ENCODE results near the gene CYTH3. TPM values are rescaled to one million over a fixed set of nuclear protein-coding genes. Genes with fewer than 3 reads are reported as not detected.

Gene CYTH3
- total RNA-seq, 2 donors from 2014 or later = 26.4 to 30.2 TPM

- ATAC-seq (peak; percentile 64 to 88), DNase-seq (peak; percentile 63)
- intact Hi-C loops (cut with DNase I) = no loop called here
Observed at GRCh38 chr7:6178298-6179029, 94.0 kb downstream of the CYTH3 start.

- intact Hi-C loops (cut with DNase I) = no loop called here
- ATAC-seq (peak in 1 of 2 donors; percentile 8), DNase-seq (no peak)
Observed at GRCh38 chr7:6175645-6176044, 96.8 kb downstream of the CYTH3 start.

GRCh38 chr7:6172910-6173295, 99.5 kb downstream of the CYTH3 start:
- intact Hi-C loops (cut with DNase I) = no loop called here
- no peak for DNase-seq
- ATAC-seq = peak; percentile 10 to 17

- DNase-seq (no peak), ATAC-seq (peak in 1 of 2 donors; percentile 9)
- intact Hi-C loops (cut with DNase I) = no loop called here
Observed at GRCh38 chr7:6172224-6172909, 100.1 kb downstream of the CYTH3 start.

- ATAC-seq (no peak), DNase-seq (no peak)
- intact Hi-C loops (cut with DNase I) = no loop called here
Observed at GRCh38 chr7:6171532-6172223, 100.7 kb downstream of the CYTH3 start.

GRCh38 chr7:6170571-6171531, 101.6 kb downstream of the CYTH3 start:
- intact Hi-C loops (cut with DNase I) = no loop called here
- ATAC-seq (no peak), DNase-seq (no peak)

GRCh38 chr7:6169805-6170520, 102.5 kb downstream of the CYTH3 start:
- no peak for DNase-seq
- intact Hi-C loops (cut with DNase I) = no loop called here
- no peak for ATAC-seq

- no peak for DNase-seq
- ATAC-seq = no peak
- intact Hi-C loops (cut with DNase I) = no loop called here
Observed at GRCh38 chr7:6168477-6168868, 104.0 kb downstream of the CYTH3 start.

GRCh38 chr7:6167587-6168476, 104.6 kb downstream of the CYTH3 start:
- intact Hi-C loops (cut with DNase I) = no loop called here
- DNase-seq (no peak), ATAC-seq (no peak)

- ATAC-seq (peak; percentile 62 to 75), DNase-seq (no peak)
- intact Hi-C loops (cut with DNase I) = no loop called here
Observed at GRCh38 chr7:6167004-6167551, 105.3 kb downstream of the CYTH3 start.

- ATAC-seq (no peak), DNase-seq (no peak)
- intact Hi-C loops (cut with DNase I) = no loop called here
Observed at GRCh38 chr7:6166443-6166891, 106.0 kb downstream of the CYTH3 start.

GRCh38 chr7:6165521-6166320, 106.7 kb downstream of the CYTH3 start:
- no peak for ATAC-seq
- intact Hi-C loops (cut with DNase I) = no loop called here

GRCh38 chr7:6165075-6165474, 107.3 kb downstream of the CYTH3 start:
- ATAC-seq (no peak), DNase-seq (no peak)
- intact Hi-C loops (cut with DNase I) = no loop called here

More at GRCh38 chr7:6165521-6166320, 106.7 kb downstream of the CYTH3 start:
- no peak for DNase-seq

- no peak for DNase-seq
- intact Hi-C loops (cut with DNase I) = loop anchor here in 1 of 2 donors (5.0 kb wide), 1 partner anchor 108 kb away; the partner anchor contains the start of gene CYTH3
- no peak for ATAC-seq
Observed at GRCh38 chr7:6164491-6164890, 107.9 kb downstream of the CYTH3 start.

GRCh38 chr7:6164010-6164409, 108.4 kb downstream of the CYTH3 start:
- intact Hi-C loops (cut with DNase I) = loop anchor here in 1 of 2 donors (5.0 kb wide), 1 partner anchor 108 kb away; the partner anchor contains the start of gene CYTH3
- ATAC-seq (no peak), DNase-seq (no peak)

GRCh38 chr7:6163402-6163801, 109.0 kb downstream of the CYTH3 start:
- DNase-seq = no peak
- intact Hi-C loops (cut with DNase I) = loop anchor here in 1 of 2 donors (5.0 kb wide), 1 partner anchor 109 kb away; the partner anchor contains the start of gene CYTH3

More at GRCh38 chr7:6163402-6163801, 109.0 kb downstream of the CYTH3 start:
- ATAC-seq = no peak

All from left cardiac atrium (tissue), 4 donors.